Suppressor macrophage treated with lipopolysaccharide for 1 hour (primary cell): Measurements from ENCODE around the gene PRPF38B.

Source experiments
- DNase-seq, 3 donors: peaks; one replicate each; pipeline ENCODE4 v3.0.0-alpha.2; 2020 to 2022

The PRPF38B gene

DNA sequence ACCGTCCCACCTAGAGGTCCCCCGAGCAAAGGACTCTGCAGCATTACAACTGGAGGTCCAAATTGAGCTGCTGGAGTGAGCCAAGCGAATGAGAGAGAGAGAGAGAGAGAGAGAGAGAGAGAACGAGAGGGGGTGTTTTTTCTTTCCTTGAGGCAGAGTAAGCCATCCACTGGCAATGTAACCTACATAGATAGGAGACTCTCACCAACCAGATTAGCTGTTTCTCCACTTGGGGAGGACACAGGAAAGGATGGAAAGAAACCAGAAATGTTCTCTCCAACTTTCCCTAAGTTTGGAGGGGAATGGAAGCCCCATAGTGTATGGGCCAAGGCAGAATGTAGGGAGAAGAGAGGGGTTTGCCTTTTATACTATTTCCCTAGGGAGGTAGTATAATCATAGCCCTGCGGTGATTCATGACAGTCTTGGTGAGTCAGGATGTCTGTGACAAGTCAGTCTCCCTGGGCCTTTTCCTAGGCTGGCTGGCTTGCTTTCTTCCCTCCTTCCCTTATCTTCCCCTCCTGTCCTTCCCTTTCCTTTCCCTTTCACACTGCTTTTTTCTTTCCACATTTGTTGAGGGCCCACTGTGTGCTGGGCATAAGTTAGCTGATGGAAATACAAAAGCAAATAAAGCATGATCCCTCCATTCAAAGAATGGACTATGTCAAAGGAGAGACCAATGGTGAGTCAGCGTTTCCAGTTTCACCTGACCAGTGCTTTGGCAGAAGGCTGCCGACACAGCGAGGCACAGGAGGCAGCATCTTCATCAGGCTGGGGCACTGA, 27.7 kb downstream of the PRPF38B start:
- DNase-seq: peak; percentile 50 to 71 (median 64)

DNA sequence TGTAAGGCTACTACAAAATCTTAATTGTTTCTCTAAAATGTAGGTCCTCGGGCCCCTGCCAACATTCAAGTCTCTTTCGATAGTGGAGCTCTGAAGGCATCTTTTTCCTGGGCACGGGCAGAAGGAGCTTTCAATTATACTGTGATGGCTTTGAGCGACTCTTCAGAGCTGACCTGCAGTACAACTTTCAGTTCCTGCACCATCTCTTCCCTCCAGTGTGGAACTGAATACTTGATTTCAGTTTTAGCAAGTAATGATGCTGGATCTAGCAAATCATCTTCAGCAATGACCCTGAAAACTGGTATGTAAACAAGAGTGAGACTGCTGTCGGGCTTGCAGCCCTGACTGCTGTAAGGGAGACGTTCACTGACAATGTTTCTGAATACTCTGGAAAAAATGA, 30.2 kb downstream of the PRPF38B start:
- DNase-seq: no peak

DNA sequence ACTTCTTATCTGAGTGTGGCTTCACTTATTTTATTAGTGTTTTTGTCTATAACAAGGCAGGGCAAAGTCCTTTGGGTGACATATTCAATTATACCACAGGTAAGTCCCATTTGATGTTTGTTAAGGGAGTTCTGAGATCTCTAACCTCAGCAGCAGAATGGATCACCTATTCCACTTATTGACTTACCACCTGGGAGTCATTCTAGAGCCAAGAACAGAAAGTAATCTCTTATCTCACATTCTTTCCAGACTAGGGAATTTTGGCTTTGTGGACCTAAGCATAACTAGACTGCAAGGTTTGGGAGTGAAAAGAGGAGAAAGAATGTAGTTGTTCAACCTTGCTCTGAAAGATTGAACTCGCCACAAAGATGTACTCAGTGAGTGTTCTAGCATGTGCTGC, 33.8 kb downstream of the PRPF38B start:
- no peak for DNase-seq

DNA sequence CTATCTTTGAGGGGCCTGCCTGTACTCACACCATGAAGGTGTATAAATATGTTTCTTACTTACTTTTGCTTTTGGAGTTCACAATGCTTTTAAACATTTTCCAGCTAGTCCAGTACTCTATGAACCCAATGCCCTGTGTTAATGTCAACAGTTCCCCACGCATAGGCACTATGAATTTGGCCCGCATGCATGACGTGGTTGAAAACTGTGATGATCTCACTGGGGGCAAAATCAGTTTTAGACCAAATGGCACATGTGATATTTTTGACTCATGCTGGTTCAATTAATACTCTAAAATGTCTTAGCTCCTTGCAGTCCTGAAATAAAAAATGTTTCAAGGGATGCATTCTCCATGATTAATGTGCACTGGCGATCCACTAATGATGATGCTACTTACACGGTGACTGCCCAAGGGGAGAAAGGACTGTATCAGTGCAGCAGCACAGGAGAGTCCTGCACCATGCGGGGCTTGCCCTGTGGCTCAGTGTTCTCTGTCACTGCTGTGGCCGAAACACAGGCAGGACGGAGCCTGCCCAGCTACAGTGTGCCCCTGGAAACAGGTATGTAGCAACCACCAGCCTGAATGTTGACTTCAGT, 36.3 kb downstream of the PRPF38B start:
- DNase-seq: no peak

DNA sequence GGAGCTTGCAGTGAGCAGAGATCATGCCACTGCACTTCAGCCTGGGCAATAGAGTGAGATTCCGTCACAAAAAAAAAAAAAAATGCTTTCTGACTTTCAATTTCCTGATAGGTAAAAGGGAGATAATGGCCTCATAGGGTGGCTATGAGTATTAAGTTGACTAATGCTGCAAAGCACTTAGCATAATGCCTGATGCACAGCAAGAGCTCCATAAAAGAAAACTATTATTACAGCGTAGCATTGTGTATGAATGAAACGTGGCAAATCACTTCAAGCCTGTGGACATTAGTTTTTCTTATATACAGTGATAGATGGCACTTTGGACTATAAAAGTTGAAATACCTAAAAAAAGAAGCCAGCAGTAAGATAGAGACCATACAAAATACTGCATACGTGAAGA, 37.4 kb downstream of the PRPF38B start:
- DNase-seq: no peak

DNA sequence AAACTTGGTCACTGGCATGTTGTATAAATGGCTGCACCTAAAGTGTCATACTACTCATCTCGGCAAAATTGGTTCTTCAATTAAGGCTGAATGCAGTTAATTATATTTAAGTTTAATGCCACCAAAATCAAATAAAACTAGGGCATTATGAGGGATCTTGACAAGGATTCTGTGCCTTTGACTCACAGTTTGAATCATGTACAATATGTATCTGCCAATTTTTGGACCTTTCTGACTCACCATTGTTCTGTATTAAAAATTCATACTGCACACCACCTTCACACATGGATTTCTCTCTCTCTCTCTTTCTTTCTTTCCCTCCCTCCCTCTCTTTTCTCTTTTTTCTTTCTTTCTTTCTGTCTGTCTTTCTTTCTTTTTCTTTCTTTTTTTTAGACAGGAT, 40.3 kb downstream of the PRPF38B start:
- DNase-seq: no peak

DNA sequence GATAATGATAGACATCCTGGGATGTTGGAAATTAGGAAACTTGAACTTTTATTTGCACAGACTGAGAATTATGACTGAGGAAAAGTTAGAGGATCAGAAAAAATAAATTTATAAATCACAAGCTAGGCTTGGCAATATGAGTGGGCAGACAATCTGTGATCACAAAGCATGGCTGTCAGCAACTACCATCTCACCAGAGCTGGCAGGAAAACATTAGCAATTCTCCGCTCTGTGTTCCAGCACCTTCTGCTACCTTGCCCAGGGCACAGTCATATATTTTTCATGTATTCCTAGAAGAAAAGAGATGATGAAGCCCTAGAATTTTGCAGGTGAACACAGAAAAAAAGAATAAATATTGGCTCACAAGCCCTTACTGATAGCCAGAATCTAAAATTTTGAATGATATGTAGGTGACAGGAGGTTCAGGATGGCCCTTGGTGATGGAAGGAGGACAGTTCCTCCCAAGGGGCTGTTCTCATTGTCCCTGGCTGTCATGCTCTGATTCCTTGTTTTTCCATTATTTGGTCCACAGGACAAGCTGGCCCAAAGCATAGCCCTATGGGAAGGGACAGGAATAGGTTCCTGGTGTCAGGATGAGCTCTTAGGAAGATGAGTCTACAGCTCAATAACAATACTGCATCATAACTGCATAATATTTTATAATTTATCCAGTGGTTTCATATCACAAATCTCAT, 42.2 kb downstream of the PRPF38B start:
- no peak for DNase-seq

DNA sequence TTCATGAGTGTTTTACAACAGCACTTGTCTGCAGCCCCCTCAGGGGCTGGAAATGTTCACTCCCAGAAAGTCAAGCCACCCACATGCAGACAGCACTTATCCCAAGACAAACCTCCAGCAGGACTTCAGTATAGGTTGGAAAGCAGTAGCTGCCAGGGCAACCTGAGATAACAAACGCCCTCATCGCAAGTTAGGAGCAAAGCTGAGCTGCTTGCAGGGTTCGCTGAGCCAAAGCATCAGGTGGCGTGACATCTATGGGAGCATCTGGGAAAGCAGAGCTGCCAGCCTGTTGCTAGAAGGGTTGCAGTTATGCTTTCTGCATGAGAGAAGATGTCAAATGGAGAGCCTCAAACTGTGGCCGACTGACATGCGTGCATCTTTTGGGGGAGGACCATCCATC, 50.1 kb downstream of the PRPF38B start:
- no peak for DNase-seq

DNA sequence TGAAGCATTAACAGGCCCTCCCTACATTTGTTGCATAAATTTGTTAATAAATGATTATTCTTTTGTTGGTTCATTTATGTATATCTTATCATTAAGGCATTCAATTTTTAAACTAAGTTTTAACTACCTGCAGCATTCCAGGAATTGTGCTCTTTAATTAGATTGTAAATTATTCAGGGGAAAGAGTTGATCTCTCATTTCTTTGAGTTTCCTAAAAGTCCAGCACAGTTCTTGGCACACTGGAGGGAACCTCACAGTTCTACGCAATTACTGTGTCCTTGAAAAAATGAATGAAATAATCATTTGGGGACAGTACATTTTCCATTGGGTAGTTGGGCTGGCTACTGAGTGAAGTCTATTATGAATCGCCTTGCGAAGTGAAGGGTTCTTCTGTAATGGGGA, 53.9 kb downstream of the PRPF38B start:
- no peak for DNase-seq

DNA sequence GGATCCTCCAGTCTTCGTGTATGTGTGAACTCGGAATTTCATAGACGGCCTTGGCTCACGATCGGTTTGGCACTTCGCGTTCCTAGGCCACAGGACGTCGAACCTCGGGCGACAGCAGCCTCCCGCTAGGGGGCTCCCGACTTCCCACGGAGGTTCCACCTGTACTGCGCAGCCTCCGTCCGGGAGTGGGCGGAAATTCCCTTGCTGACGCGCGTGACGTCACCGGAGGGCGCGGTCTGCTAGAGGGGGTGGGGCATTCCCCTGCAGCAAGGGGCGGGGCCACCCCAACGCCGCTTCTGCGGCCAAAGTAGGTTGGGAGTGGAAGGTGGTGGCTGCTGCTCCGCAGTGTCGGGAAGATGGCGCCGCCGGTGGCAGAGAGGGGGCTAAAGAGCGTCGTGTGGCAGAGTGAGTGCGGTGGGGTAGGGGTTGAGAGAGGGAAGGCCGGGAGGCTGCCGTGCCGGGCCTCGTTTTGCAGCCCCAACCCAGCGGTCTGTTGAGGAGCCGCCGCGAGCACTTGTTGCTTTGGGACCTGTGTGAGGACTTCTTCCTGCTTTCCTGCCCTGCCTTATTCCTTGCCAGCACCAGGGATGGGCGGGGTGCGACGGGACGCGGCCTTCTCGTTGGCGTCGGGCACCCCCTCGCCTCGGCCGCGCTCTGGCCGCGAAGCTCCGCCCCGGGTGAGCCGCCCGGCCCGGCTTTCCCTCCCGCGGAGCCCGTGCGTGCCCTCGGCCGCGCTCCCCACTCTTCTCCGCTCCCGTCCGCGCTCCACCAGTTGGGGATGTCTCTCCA, 54.5 kb downstream of the PRPF38B start, which contains the start of gene STXBP3:
TSS of gene STXBP3 (plus strand) at position 293 of the 789 bp plus-strand sequence. CDS start at position 357, 64 bp downstream.
- DNase-seq: peak; percentile 99 to 100 (median 100)

DNA sequence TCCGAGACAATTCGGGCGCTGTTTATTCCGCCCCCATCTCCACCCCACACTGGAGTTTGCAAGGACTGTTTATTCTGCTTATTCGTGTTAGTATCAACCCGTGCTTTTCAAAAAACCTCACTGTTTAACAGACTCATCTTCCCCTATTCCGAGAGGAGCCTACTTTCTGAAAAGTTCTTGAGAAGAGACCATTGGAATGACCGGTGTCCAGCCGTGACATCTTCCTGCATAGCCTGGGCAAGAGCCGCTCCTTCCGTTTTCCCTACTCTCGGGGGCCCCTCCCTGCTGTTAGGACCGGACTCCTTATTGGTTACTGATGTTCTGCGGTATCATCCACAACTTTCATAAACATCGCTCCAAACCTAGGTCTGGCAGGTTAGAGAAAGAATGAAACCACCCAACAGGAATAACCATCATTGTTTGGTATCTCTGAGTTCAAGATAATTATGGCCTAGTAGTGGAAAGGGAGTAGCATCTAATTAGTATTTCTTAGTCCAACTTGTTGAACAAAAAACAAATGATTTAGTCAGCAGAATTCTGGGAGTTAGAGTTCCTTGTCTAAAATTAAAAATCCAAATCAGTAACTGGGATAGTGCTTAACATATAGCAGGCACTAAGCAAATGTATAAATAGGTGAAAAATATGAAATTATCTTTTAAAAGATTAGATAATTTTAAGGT, 55.2 kb downstream of the PRPF38B start:
- peak; percentile 86 to 91 (median 87) for DNase-seq

DNA sequence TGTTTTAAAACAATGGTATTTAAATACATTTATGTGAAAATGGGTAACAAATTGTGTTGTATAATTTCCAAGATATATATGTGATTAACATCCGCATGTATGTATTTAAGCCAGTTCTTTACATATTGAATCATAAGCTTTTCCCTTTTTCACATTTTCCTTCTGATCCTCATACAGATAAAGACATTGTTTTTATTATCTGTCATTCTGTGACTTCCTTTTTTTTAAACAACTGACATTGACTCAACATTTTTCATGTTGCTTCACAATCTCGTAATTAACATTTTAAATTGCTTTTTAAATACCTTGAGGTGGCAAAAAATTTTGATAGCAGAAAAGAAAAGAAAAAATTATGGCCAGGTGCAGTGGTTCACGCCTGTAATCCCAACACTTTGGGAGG, 55.8 kb downstream of the PRPF38B start:
- DNase-seq: peak in 2 of 3 donors; percentile 49 to 66

DNA sequence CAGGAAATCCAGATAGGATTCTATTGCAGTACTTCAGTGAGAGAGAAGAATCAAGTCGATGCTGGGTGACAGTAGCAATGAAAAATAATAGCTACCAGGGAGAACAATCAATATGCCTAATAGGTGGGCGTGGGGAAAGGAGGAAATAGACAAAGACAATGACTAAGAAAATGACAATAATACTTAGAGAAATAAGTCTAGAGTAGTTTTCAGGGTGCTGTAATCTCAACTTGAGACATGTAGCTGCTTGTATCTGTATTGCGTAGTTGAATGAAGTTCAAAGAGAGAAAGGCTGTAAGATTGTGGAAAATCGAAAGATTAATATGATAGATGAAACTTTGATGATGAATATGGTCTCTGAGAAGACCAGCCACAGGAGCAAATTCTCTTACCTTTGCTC, 57.0 kb downstream of the PRPF38B start:
- DNase-seq: peak; percentile 12 to 32 (median 14)

DNA sequence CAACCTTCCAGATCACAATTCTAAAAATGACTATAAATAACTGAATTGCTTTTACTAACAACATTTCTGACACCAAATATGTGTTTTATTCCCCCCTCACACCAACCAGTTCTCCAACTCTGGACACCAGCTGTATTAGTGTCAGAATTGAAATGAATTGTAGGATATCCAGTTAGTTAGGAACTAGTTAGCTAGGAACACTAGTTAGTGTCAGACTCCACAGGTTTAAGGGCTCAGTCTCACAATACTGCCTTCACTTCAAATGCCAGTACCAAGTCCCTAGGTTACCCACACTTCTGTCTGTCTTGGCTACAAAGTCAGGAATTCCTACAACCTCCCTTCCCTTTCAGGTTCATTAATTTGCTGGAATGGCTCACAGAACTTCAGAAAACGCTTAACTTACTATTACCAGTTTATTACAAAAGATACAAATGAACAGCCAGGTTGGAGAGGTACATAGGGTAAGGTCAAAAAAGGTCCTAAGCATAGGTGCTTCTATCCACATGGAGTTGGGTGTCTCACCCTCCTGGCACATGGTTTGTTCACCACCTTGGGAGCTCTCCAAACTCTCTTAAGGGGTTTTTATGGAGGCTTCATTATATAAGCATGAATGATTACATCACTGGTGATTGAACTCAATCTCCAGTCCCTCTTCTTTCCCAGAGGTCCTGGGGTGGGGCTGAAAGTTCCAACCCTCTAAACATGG, 58.5 kb downstream of the PRPF38B start:
- DNase-seq: no peak
